Keratinocyte (primary cell): ENCODE measurements around the gene FAM13A.

Experiments
- CTCF ChIP-seq, 3 experiments: IDR thresholded peaks in 1 of 3; conservative IDR thresholded peaks in 1 of 3; optimal IDR thresholded peaks in 1 of 3; 2 replicates in 2 of 3; 3 replicates in 1 of 3; pipeline versions ENCODE3 to v1.5.1; 2011; ENCODE audit warnings: low read length in 3 of 3, mild to moderate bottlenecking in 3 of 3, moderate library complexity in 2 of 3, control low read depth in 1 of 3, inconsistent platforms in 1 of 3; ENCODE audit not compliant: insufficient read depth in 2 of 3; ENCODE audit errors: extremely low read depth in 1 of 3
- EZH2 ChIP-seq: IDR thresholded peaks from one replicate; pipeline ENCODE4 v1.6.1; 2012; ENCODE audit warnings: inconsistent platforms, mild to moderate bottlenecking, low read length, moderate library complexity

- TF ChIP-seq EZH2 = no peak
- TF ChIP-seq CTCF (optimal IDR thresholded peaks at IDR 0.05 in 1 of 3, IDR thresholded peaks at IDR 0.05 in 1 of 3, conservative IDR thresholded peaks at IDR 0.05 in 1 of 3; ENCODE audit: extremely low read depth in 1 of 3, insufficient read depth in 2 of 3, low read length in 3 of 3) = no peak
These were observed 178.3 kb downstream of the FAM13A start for GRCh38 chr4:88878642-88879041.
